ENCODE data around the gene TP63.
"Not testable (repeated sequence)": the region's sequence is repeated elsewhere in the genome, so short reads cannot be mapped to it uniquely, and the experiment has no call there.

TP63 gene
- total RNA-seq = 0.31 to 0.40 reads per million in 2 donors

GRCh38 chr3:189631373-189631408 is at the start of gene TP63:
Gene TP63 (plus strand): TSS chr3:189631389. CDS start chr3:189631516, 127 bp downstream.
- no peak for DNase-seq

- no peak for DNase-seq
These were observed 49.0 kb upstream of the TP63 start for GRCh38 chr3:189582179-189582578.

- DNase-seq = no peak
These were observed 46.5 kb upstream of the TP63 start for GRCh38 chr3:189584645-189585044.

GRCh38 chr3:189586941-189587663 is 44.1 kb upstream of the TP63 start:
- no peak for DNase-seq

- DNase-seq = no peak
These were observed 43.5 kb upstream of the TP63 start for GRCh38 chr3:189587664-189588040.

GRCh38 chr3:189588070-189588469 is 43.1 kb upstream of the TP63 start:
- no peak for DNase-seq

- no peak for DNase-seq
These were observed 42.6 kb upstream of the TP63 start for GRCh38 chr3:189588475-189589178.

GRCh38 chr3:189589179-189589569 is 42.0 kb upstream of the TP63 start:
- no peak for DNase-seq

- no peak for DNase-seq
These were observed 41.0 kb upstream of the TP63 start for GRCh38 chr3:189590223-189590622.

GRCh38 chr3:189593581-189593980 is 37.6 kb upstream of the TP63 start:
- DNase-seq = no peak

GRCh38 chr3:189596078-189596979 is 34.9 kb upstream of the TP63 start:
- DNase-seq = peak in 1 of 5 experiments; percentile 3

- no peak for DNase-seq
These were observed 33.3 kb upstream of the TP63 start for GRCh38 chr3:189597918-189598317.

- DNase-seq = no peak
These were observed 32.5 kb upstream of the TP63 start for GRCh38 chr3:189598530-189599225.

- no peak for DNase-seq
These were observed 28.7 kb upstream of the TP63 start for GRCh38 chr3:189602471-189602870.

GRCh38 chr3:189605717-189606116 is 25.5 kb upstream of the TP63 start:
- no peak for DNase-seq

- DNase-seq = no peak
These were observed 24.4 kb upstream of the TP63 start for GRCh38 chr3:189606774-189607173.

- DNase-seq = not testable (repeated sequence)
These were observed 18.5 kb upstream of the TP63 start for GRCh38 chr3:189612641-189613040.

GRCh38 chr3:189613122-189613521 is 18.1 kb upstream of the TP63 start:
- no peak for DNase-seq

- DNase-seq = peak in 1 of 5 experiments; percentile 76
These were observed 9.1 kb upstream of the TP63 start for GRCh38 chr3:189621948-189622603.

GRCh38 chr3:189622629-189623028 is 8.6 kb upstream of the TP63 start:
- peak in 1 of 5 experiments; percentile 87 for DNase-seq

- peak in 1 of 5 experiments; percentile 71 for DNase-seq
These were observed 7.1 kb upstream of the TP63 start for GRCh38 chr3:189624130-189624529.

- DNase-seq = no peak
These were observed 6.1 kb upstream of the TP63 start for GRCh38 chr3:189625071-189625470.

GRCh38 chr3:189625572-189625971 is 5.6 kb upstream of the TP63 start:
- DNase-seq = no peak

Measured in T-helper 2 cell (primary cell).